ENCODE measurements around the gene ZNF334.

Gene ZNF334

GRCh38 chr20:46485431-46485830 lies 27.9 kb downstream of the ZNF334 start:
- no peak for DNase-seq (ENCODE audit: low spot score)

- DNase-seq (ENCODE audit: low spot score): no peak
Measured at GRCh38 chr20:46484954-46485353, 28.4 kb downstream of the ZNF334 start.

GRCh38 chr20:46483879-46484278 lies 29.5 kb downstream of the ZNF334 start:
- DNase-seq (ENCODE audit: low spot score): no peak

GRCh38 chr20:46482864-46483263 lies 30.5 kb downstream of the ZNF334 start:
- DNase-seq (ENCODE audit: low spot score): no peak

GRCh38 chr20:46477640-46478039 lies 35.7 kb downstream of the ZNF334 start:
- no peak for DNase-seq (ENCODE audit: low spot score)

DNA sequence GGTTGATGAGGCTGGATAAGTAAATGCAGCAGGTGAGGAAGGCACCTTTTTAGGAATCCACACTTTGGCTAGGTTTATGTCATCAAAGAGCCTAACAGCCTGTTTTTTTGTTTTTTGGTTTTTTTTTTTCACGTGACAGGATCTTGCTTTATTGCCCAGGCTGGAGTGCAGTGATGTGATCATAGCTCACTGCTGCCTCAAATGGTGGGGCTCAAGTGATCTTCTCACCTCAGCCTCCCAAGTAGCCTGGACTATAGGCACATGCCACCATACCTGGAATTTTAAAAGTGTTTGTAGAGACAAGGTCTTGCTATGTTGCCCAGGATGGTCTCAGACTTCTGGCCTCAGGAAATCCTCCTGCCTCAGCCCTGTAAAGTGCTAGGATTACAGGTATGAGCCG lies 36.1 kb downstream of the ZNF334 start:
- no peak for DNase-seq (ENCODE audit: low spot score)

DNA sequence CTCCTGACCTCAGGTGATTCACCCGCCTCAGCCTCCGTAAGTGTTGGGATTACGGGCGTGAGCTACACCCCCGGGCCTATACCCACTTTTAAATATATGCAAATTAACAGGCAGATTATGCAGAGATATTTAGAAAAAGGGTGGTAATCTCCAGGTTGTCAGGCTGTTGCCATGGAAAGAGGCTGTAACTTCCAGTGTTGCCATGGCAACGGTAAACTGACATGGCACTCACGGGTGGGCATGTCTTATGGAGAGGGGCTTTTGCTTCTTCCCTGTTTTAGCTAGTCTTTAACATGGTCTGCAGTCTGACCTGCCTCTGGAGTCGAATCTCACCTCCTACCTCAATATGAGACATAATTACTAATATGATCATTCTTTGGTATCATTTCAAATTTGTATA lies 44.9 kb downstream of the ZNF334 start:
- DNase-seq (ENCODE audit: low spot score): no peak

- DNase-seq (ENCODE audit: low spot score): no peak
Measured at GRCh38 chr20:46464451-46464850, 48.9 kb downstream of the ZNF334 start.

DNA sequence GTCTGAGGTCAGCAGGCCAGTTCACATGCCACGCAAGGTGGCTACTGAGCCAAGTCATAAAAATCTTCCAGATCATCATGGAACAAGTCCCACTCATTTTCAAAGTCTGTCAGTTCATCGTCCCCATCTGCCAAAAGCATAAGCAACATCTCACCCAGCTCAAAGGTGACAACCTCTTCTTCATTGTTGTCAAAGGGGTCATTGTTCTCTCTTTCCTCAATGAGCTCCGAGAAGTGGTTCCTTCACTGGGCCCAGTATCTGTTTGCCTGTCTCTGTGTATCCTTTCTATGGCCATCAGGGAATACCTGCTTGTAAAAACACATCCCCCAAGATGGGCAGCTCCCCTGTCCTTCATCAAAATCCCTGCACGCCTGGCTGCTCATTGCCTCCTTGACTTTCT lies 49.5 kb downstream of the ZNF334 start:
- no peak for DNase-seq (ENCODE audit: low spot score)

DNA sequence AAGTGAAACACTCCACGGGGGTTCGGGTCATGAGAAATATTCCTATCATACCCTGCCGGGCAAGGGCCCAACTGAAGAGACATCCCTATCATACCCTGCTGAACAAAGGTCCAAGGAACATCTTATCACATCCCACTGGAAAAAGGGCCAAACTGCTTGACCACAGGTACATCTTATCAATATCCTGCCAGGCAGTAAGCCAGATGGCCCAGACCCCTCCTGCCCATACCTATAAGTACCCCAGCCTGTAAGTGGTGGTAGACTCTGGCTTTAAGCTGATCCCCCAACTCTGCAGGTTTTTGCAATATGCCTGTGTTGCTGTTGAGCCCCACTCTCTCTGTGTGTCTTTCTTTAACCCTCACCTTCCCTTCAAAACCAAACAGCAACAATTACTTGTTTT lies 51.6 kb downstream of the ZNF334 start:
- no peak for DNase-seq (ENCODE audit: low spot score)

GRCh38 chr20:46458866-46459750 lies 54.3 kb downstream of the ZNF334 start:
- DNase-seq (ENCODE audit: low spot score): no peak

GRCh38 chr20:46456255-46457028 lies 56.9 kb downstream of the ZNF334 start:
- DNase-seq (ENCODE audit: low spot score): no peak

DNA sequence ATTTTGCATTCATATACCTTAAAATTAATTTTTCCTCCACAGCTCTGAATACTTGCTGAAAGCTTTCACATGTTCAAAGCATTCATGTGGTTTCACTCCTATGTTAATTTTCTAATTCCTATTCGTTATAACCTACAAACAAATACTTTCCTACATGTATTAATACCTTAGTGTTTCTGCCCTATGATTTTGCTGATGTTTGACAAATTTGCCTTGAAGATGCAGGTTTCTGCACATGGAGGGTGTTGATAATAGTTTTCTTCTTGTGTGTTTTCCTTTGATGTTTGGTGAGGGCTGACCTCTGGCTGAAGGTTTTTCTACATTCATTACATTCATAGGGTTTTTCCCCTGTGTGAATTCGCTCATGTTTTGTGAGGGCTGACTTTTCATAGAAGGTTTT lies 57.6 kb downstream of the ZNF334 start:
- no peak for DNase-seq (ENCODE audit: low spot score)

Data from RKO (cell line).